ENCODE results near the gene COL6A1. TPM values are rescaled to one million over a fixed set of nuclear protein-coding genes. Genes with fewer than 3 reads are reported as not detected.
A peak's percentile ranks its signal among the peaks of the same experiment; 100 is the strongest.
"Not testable (repeated sequence)": the region's sequence is repeated elsewhere in the genome, so short reads cannot be mapped to it uniquely, and the experiment has no call there.

COL6A1 gene
- total RNA-seq, 1 experiment from 2014 or later: 1.1 TPM

GRCh38 chr21:45966791-45967394 lies 14.7 kb upstream of the COL6A1 start:
- DNase-seq (ENCODE audit: low spot score): no peak

- no peak for DNase-seq (ENCODE audit: low spot score)
Measured at GRCh38 chr21:45969921-45970673, 11.5 kb upstream of the COL6A1 start.

GRCh38 chr21:45970674-45971615 lies 10.6 kb upstream of the COL6A1 start:
- DNase-seq (ENCODE audit: low spot score): peak; percentile 32

GRCh38 chr21:45971616-45972352 lies 9.8 kb upstream of the COL6A1 start:
- no peak for DNase-seq (ENCODE audit: low spot score)

GRCh38 chr21:45972353-45972715 lies 9.2 kb upstream of the COL6A1 start:
- no peak for DNase-seq (ENCODE audit: low spot score)

- DNase-seq (ENCODE audit: low spot score): no peak
Measured at GRCh38 chr21:45972716-45973474, 8.7 kb upstream of the COL6A1 start.

GRCh38 chr21:45973475-45974072 lies 8.0 kb upstream of the COL6A1 start:
- no peak for DNase-seq (ENCODE audit: low spot score)

- DNase-seq (ENCODE audit: low spot score): no peak
Measured at GRCh38 chr21:45974073-45975019, 7.2 kb upstream of the COL6A1 start.

- no peak for DNase-seq (ENCODE audit: low spot score)
Measured at GRCh38 chr21:45975020-45975666, 6.4 kb upstream of the COL6A1 start.

GRCh38 chr21:45975667-45976409 lies 5.7 kb upstream of the COL6A1 start:
- DNase-seq (ENCODE audit: low spot score): not testable (repeated sequence)

- no peak for DNase-seq (ENCODE audit: low spot score)
Measured at GRCh38 chr21:45976701-45977311, 4.8 kb upstream of the COL6A1 start.

- DNase-seq (ENCODE audit: low spot score): no peak
Measured at GRCh38 chr21:45977396-45977795, 4.2 kb upstream of the COL6A1 start.

GRCh38 chr21:45979141-45979631 lies 2.4 kb upstream of the COL6A1 start:
- DNase-seq (ENCODE audit: low spot score): no peak

- no peak for DNase-seq (ENCODE audit: low spot score)
Measured at GRCh38 chr21:45979651-45980050, 1.9 kb upstream of the COL6A1 start.

- DNase-seq (ENCODE audit: low spot score): no peak
Measured at GRCh38 chr21:45980271-45980670, 1.3 kb upstream of the COL6A1 start.

- DNase-seq (ENCODE audit: low spot score): no peak
Measured at GRCh38 chr21:45980697-45981096, 873 bp upstream of the COL6A1 start.

- no peak for DNase-seq (ENCODE audit: low spot score)
Measured at GRCh38 chr21:45982092-45982757, 655 bp downstream of the COL6A1 start.
